HEK293T (cell line): ENCODE measurements around the gene IFIT1.

ENCODE experiments used
- ARNT ChIP-seq: fragments of 450-650 bp; IDR thresholded peaks from 2 replicates; pipeline ENCODE4 v1.6.1; 2017; ENCODE audit warnings: mild to moderate bottlenecking
- BHLHE40 ChIP-seq: fragments of 450-650 bp; IDR thresholded peaks from 2 replicates; pipeline ENCODE4 v1.6.1; 2016; ENCODE audit warnings: mild to moderate bottlenecking, moderate library complexity, borderline replicate concordance
- ELF4 ChIP-seq: fragments of 450-650 bp; IDR thresholded peaks from 2 replicates; pipeline ENCODE4 v1.6.1; 2017; ENCODE audit warnings: antibody characterized with exemption
- FOXA1 ChIP-seq: fragments of 450-650 bp; IDR thresholded peaks from 2 replicates; pipeline ENCODE4 v1.6.1; 2016; ENCODE audit warnings: mild to moderate bottlenecking
- LEF1 ChIP-seq: fragments of 450-650 bp; IDR thresholded peaks from 2 replicates; pipeline ENCODE4 v1.6.1; 2017; ENCODE audit warnings: mild to moderate bottlenecking, borderline replicate concordance
- NFRKB ChIP-seq: fragments of 450-650 bp; IDR thresholded peaks from 2 replicates; pipeline ENCODE4 v1.6.1; 2016; ENCODE audit warnings: mild to moderate bottlenecking, moderate library complexity
- SUZ12 ChIP-seq: fragments of 450-650 bp; IDR thresholded peaks from 2 replicates; pipeline ENCODE4 v1.6.1; 2016; ENCODE audit warnings: mild to moderate bottlenecking

DNA sequence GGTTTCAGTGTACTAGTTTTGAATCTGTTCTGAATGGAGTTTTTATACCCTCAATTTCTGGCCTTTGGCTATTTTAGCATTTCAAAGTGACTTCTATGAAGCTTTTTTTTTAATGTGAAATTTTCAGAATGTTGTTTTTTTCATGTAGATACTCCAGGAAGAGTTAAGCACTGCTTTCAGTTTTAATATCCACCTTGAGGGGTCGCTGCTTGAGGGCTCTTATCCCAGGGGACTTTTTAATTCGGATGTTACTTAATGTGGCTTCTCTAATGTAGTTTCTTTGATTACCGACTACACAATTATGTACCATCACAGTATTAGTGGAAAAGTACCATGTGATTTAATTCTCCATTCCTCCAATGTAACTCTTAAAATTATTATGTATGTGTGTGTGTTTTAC lies 27.1 kb downstream of the IFIT1 start:
- TF ChIP-seq NFRKB, result no peak
- TF ChIP-seq ARNT, result no peak
- no peak for TF ChIP-seq FOXA1
- TF ChIP-seq SUZ12, result no peak
- TF ChIP-seq ELF4, result no peak
- no peak for TF ChIP-seq LEF1
- TF ChIP-seq BHLHE40, result no peak
